HTERT RPE-1 (cell line): ENCODE measurements around the gene UNC93B1.
"Not testable (repeated sequence)": the region's sequence is repeated elsewhere in the genome, so short reads cannot be mapped to it uniquely, and the experiment has no call there.

ENCODE experiments used
- in situ Hi-C: fragments of 300-500 bp; cut with MboI; formaldehyde crosslinking; loops from 4 replicates; pipeline ENCODE4 v1.14.3; 2020; ENCODE audit warnings: low sequenced_read_pairs

The UNC93B1 gene

DNA sequence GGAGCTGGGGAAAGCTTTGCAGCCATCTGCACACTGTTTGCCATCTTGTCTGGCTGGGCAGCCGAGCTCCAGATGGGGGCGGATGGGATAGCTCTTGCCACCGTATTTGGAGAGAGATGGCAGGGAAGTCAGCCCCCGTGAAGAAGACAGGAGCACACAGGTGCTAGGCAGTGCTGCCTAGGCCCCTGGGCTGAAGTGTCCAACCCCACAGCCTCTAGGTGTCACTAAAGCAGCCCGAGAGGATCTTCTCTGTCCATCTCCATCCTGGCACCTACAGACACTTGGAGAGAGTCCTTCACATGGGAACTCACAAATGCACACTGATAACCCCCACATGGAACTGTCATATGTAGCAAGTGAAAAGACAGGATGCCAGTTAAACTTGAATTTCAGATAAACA lies 60.5 kb downstream of the UNC93B1 start:
- in situ Hi-C loops: not testable (repeated sequence)
